Mammary epithelial cell (primary cell): Measurements from ENCODE around the gene TMEM134.

Experiments
- CTCF ChIP-seq, 2 donors: IDR thresholded peaks in 1 of 2; conservative IDR thresholded peaks in 1 of 2; 2 replicates each; pipeline ENCODE4 v1.5.1; 2011 to 2012; ENCODE audit warnings: inconsistent platforms in 2 of 2, low read length in 2 of 2, mild to moderate bottlenecking in 2 of 2, control low read depth in 1 of 2, low read depth in 1 of 2; ENCODE audit not compliant: insufficient read depth in 1 of 2; ENCODE audit errors: extremely low read depth in 1 of 2
- EZH2 ChIP-seq: IDR thresholded peaks from 2 replicates; pipeline ENCODE4 v1.6.1; 2012; ENCODE audit warnings: low read length, inconsistent platforms, borderline replicate concordance

DNA sequence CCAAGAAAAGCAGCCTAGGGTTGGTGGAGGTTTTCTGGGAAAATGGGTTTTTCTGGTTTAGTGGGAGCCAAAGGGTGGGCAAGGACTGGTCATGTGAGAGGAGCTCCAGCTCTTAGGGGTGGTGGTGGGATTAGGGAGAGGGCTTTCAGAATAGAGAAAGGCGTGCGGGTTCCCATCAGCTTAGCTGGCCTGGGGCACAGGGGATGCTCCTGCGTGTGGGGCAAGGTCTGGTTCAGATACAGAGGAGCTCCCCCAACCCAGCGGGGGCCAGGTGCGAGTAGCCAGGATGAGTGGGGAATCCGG, 644 bp downstream of the TMEM134 start:
- TF ChIP-seq CTCF (conservative IDR thresholded peaks at IDR 0.05 in 1 of 2, IDR thresholded peaks at IDR 0.05 in 1 of 2; ENCODE audit: extremely low read depth in 1 of 2, insufficient read depth in 1 of 2, low read depth in 1 of 2, low read length in 2 of 2): no peak
- TF ChIP-seq EZH2: no peak
